Measurements from ENCODE around the gene TXNDC15.
A peak's percentile ranks its signal among the peaks of the same experiment; 100 is the strongest.
"Not testable (repeated sequence)": the region's sequence is repeated elsewhere in the genome, so short reads cannot be mapped to it uniquely, and the experiment has no call there.

The TXNDC15 gene

GRCh38 chr5:134837530-134838181, 36.5 kb upstream of the TXNDC15 start:
- no peaks in the 10 kb centered on the region for H3K9me3 ChIP-seq (ENCODE audit: severe bottlenecking)
- TF ChIP-seq CTCF (IDR thresholded peaks at IDR 0.05; ENCODE audit: low read depth, low read length), result no peak
- H3K27me3 ChIP-seq (ENCODE audit: insufficient read depth, low read depth, severe bottlenecking), result no peaks in the 10 kb centered on the region
- no peak overlapping the region for H3K27ac ChIP-seq
- peaks cover 57% of the 10 kb centered on the region for H3K36me3 ChIP-seq
- H3K4me3 ChIP-seq (ENCODE audit: low read depth, low read length), result no peak overlapping the region
- no peak for DNase-seq

- DNase-seq; H3K9me3 ChIP-seq (ENCODE audit: severe bottlenecking); H3K27me3 ChIP-seq (ENCODE audit: insufficient read depth, low read depth, severe bottlenecking); H3K4me3 ChIP-seq (ENCODE audit: low read depth, low read length); H3K27ac ChIP-seq: not testable (repeated sequence)
- peaks cover 52% of the 10 kb centered on the region for H3K36me3 ChIP-seq
Measured at GRCh38 chr5:134838361-134838760, 35.8 kb upstream of the TXNDC15 start.

- Histone ChIP-seq H3K9me3 (ENCODE audit: severe bottlenecking) (no peaks in the 10 kb centered on the region), H3K27ac (no peak overlapping the region), H3K4me3 (ENCODE audit: low read depth, low read length) (no peak overlapping the region), H3K27me3 (ENCODE audit: insufficient read depth, low read depth, severe bottlenecking) (no peaks in the 10 kb centered on the region), H3K36me3 (peaks cover 46% of the 10 kb centered on the region)
- TF ChIP-seq CTCF (IDR thresholded peaks at IDR 0.05; ENCODE audit: low read depth, low read length), result no peak
- no peak for DNase-seq
Measured at GRCh38 chr5:134840811-134841210, 33.4 kb upstream of the TXNDC15 start.

GRCh38 chr5:134844252-134844651, 29.9 kb upstream of the TXNDC15 start:
- Histone ChIP-seq H3K27ac (no peak overlapping the region), H3K4me3 (ENCODE audit: low read depth, low read length) (no peak overlapping the region), H3K27me3 (ENCODE audit: insufficient read depth, low read depth, severe bottlenecking) (no peaks in the 10 kb centered on the region), H3K9me3 (ENCODE audit: severe bottlenecking) (no peaks in the 10 kb centered on the region), H3K36me3 (peaks cover 53% of the 10 kb centered on the region)
- TF ChIP-seq CTCF (IDR thresholded peaks at IDR 0.05; ENCODE audit: low read depth, low read length), result no peak
- DNase-seq, result no peak

- peaks cover 52% of the 10 kb centered on the region for H3K36me3 ChIP-seq
- H3K27ac ChIP-seq, result peak overlapping the region; percentile 95
- no peaks in the 10 kb centered on the region for H3K27me3 ChIP-seq (ENCODE audit: insufficient read depth, low read depth, severe bottlenecking)
- peak overlapping the region; percentile 17 for H3K4me3 ChIP-seq (ENCODE audit: low read depth, low read length)
- no peak for TF ChIP-seq CTCF (IDR thresholded peaks at IDR 0.05; ENCODE audit: low read depth, low read length)
- no peaks in the 10 kb centered on the region for H3K9me3 ChIP-seq (ENCODE audit: severe bottlenecking)
- no peak for DNase-seq
Measured at GRCh38 chr5:134845335-134845851, 28.8 kb upstream of the TXNDC15 start.

- Histone ChIP-seq H3K27me3 (ENCODE audit: insufficient read depth, low read depth, severe bottlenecking) (no peaks in the 10 kb centered on the region), H3K27ac (peak within 1 kb of the TSS; percentile 95), H3K9me3 (ENCODE audit: severe bottlenecking) (no peaks in the 10 kb centered on the region), H3K4me3 (ENCODE audit: low read depth, low read length) (peak within 1 kb of the TSS; percentile 72), H3K36me3 (peaks cover 46% of the 10 kb centered on the region)
- peak; percentile 96 for DNase-seq
- no peak for TF ChIP-seq CTCF (IDR thresholded peaks at IDR 0.05; ENCODE audit: low read depth, low read length)
Measured at GRCh38 chr5:134845852-134846640, 28.1 kb upstream of the TXNDC15 start, which contains the start of gene C5orf24. Gene C5orf24, plus strand, starts transcription at chr5:134845968. Its CDS starts 8,933 bp downstream, at chr5:134854901.
